Fibroblast of the conjunctiva (primary cell): ENCODE measurements around the gene EBI3.
"Not testable (repeated sequence)": the region's sequence is repeated elsewhere in the genome, so short reads cannot be mapped to it uniquely, and the experiment has no call there.

ENCODE experiments used
- DNase-seq: peaks from one replicate; pipeline ENCODE4 v3.0.0-alpha.2; 2010; ENCODE audit warnings: low read depth

EBI3 gene

GRCh38 chr19:4234142-4234861, 5.0 kb downstream of the EBI3 start:
- DNase-seq, result no peak

GRCh38 chr19:4234862-4235201, 5.5 kb downstream of the EBI3 start:
- DNase-seq, result no peak

DNA sequence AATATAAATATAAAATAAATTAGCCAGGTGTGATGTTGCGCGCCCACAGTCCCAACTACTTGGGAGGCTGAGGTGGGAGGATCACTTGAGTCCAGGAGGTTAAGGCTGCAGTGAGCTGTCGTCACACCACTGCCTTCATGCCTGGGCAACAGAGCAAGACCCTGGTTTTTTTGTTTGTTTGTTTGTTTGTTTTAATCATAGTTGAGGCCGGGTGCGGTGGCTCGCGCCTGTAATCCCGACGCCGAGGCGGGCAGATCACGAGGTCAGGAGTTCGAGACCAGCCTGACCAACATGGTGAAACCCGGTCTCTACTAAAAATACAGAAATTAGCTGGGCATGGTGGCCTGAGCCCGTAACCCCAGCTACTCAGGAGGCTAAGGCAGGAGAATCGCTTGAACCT, 8.2 kb downstream of the EBI3 start:
- DNase-seq, result not testable (repeated sequence)

DNA sequence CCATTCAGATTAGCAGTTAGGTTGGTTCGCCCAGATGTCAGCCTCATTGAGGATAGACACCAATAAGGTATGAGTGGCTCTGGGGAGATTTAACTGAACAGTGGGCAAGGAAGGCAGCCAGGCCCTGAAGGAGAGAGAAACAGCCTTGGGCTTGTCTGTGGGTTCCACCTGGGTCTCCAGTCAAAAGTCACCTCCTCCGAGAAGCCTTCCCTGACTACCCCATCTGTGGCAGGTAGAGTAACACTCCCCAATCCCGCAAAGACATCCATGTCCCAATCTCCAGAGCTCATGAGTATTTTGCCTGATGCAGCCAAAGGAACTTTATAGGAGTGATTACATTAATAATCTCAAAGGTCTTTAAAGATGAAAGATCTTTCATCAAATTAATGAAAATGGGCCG, 9.5 kb downstream of the EBI3 start:
- DNase-seq, result no peak

DNA sequence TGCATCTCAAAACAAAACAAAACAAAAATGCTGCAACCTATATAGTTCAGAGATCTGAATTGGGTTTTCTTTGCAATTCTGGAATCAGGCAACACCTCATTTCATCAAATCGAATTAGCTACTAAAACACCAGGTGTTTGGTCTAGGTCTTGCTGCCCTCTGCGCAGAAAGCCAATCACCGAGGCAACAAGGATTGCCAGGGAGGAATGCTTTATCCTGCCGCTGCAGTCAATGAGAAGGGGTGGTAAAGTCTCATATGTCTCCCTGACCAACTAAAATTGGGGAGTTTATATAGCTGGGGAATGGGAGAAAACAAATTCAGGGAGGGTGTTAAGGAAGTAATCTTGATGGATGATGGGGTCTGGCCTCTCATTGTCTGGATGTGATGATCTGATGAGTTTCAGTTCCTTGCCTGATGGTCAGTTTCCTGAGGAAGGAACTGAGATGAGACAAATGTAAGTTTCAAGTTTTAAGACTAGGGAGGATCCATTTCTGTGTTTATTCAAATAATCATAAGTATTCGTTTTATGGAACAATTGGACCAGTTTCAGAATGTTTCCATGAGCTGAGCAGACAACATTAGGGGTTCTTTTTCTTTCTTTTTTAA, 12.6 kb downstream of the EBI3 start:
- DNase-seq, result no peak

GRCh38 chr19:4245938-4246337, 16.6 kb downstream of the EBI3 start:
- not testable (repeated sequence) for DNase-seq

DNA sequence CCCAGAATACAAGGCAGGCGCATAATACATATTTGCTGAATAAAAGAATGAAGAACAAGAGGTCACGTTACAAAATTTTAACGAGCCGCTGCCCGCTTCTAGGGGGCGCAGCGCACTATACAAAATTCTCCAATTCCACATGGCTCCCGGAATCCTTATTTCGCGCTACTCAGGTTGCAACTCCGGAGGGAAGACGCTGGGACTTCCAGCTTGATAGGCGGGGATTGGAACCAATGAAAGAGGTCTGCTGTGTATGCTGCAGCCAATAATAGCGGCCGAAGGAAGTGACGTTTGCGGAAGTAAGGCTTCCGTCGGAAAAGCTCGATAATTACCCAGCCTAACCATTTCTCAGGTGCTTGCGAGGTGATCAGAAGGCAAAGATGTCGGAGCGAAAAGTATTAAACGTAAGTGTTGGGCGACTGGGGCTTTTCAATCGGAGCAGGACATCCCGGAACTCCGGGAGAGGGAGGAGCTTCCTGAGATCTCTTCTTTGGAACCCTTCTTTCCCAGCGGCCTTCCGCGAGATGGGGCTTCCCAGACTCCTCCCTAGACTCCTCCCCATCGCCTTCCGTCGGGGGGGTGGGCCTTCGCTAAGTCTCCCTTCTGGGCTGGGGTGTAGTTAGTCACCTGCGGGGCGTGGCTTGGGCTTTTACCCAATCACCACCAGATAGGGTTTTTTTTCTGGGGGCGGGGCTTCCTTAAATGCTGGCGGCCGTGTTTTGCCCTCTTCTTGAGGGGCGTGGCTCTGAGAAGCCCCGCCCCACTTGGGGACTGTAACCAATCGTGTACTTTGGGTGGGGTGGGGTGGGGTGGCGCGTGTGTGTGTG, 17.7 kb downstream of the EBI3 start, which contains the start of gene YJU2:
TSS of gene YJU2 (plus strand) at position 314 of the 827 bp plus-strand sequence. CDS start at position 381, 67 bp downstream.
- DNase-seq, result peak; percentile 99

- no peak for DNase-seq
These were observed 27.2 kb downstream of the EBI3 start for GRCh38 chr19:4256563-4256962.

- DNase-seq, result no peak
These were observed 27.7 kb downstream of the EBI3 start for GRCh38 chr19:4257025-4257424.

GRCh38 chr19:4258181-4258580, 28.9 kb downstream of the EBI3 start:
- DNase-seq, result no peak

- no peak for DNase-seq
These were observed 31.4 kb downstream of the EBI3 start for GRCh38 chr19:4260613-4261191.

- DNase-seq, result no peak
These were observed 35.5 kb downstream of the EBI3 start for GRCh38 chr19:4264812-4265211.

GRCh38 chr19:4266253-4267000, 37.1 kb downstream of the EBI3 start:
- DNase-seq, result no peak

DNA sequence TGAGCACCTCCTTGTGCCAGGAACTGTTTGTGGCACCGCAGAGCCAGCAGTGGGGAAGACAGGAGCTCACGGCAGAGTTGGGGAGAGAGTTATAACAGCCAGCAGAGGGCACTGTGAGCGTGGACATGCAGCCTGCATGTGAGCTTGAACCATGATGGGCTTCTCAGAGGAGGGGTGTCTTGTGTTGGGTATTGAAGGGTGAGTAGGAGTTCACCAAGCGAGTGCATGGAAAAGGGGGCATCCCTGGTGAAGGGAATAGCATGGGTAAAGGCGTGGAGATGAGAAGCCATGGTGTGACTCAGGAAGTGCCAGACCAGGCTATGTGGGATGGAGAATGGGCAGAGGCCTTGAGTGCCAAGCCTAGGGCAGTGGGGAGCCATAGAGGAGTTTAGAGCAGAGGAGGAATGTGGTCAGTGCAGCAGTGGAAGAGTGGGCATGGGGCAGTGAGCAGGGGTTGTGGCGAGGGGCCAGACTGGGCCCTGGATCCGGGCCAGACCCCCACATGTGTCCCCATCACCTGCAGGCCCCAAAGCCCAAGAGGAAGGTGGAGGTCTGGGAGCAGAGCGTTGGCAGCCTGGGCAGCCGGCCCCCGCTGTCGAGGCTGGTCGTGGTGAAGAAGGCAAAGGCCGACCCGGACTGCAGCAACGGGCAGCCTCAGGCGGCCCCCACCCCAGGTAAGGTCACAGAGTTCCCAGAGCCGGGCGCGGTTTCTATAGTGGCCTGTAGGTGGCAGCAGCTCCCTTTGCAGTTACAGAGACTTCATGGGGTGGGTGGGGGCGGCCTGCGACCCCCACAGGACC, 38.0 kb downstream of the EBI3 start:
- DNase-seq, result peak; percentile 21

- DNase-seq, result no peak
These were observed 38.8 kb downstream of the EBI3 start for GRCh38 chr19:4267901-4268815.

DNA sequence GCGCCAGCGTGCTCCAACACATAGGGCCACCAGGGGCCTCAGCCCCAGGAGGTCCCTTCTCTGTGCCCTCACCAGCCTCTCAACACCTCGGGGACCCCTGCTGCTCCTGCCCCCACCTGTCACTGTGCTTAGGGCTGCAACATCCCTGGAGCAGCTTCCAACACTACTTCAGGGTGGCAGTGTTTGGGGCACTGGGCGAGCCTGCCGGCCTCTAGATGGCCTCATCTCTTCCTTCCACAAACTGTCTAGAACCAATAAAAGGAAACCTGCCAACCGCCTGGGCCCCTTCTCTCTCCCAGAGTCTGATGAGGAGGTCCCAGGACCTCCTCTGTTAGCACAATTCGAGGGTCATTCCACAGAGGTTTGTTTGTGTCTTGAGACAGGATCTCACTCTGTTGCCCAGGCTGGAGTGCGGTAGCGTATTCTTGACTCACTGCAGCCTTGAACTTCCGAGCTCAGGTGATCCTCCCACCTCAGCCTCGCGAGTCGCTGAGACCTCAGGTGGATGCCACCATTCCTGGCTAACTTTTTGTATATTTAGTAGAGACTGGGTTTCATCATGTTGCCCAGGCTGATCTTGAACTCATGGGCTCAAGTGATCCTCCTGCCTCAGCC, 39.6 kb downstream of the EBI3 start:
- no peak for DNase-seq

- DNase-seq, result no peak
These were observed 43.6 kb downstream of the EBI3 start for GRCh38 chr19:4272894-4273293.

GRCh38 chr19:4274321-4274686, 45.0 kb downstream of the EBI3 start:
- DNase-seq, result not testable (repeated sequence)

DNA sequence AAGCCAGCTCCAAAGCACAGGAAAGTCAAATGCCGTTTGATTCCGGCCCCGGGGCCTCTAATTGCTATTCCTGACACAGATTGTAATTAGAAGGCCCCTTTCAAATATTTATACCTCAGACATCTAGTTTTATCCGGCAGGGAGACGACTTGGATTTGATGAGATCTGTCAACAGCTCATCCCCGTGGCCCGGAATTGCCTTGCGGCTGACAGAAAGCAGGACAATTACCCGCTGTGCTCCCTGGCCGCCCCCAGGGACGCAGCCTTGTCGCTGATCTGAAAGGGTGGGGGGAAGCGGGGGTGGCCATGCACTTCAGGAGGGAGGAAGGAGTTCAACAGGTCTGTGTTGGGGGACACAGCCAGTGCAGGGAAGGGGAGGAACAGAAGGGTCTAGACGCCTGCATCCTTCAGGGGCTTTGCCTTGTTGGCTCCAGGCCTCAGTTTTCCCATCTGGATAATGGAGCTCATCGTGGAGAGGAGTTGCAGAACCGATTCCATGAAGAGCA, 47.9 kb downstream of the EBI3 start:
- no peak for DNase-seq
